Endothelial cell of umbilical vein (primary cell): ENCODE measurements around the gene SRRM4. TPM values are rescaled to one million over a fixed set of nuclear protein-coding genes. Genes with fewer than 3 reads are reported as not detected.

Source experiments
- BruUV-seq: library from RNA; stranded (reverse); fragments of 400-500 nt; replicated peaks from 2 replicates; lab custom pipeline; 2021; lab: Mats Ljungman, UMichigan
- CTCF ChIA-PET: fragments of 300-600, 350-600 bp; sonication (Branson Sonifier 250); formaldehyde crosslinking; loops from one replicate; lab custom pipeline; 2021; ENCODE audit warnings: antibody characterized with exemption, inconsistent platforms; lab: Charles Lee
- POLR2A ChIA-PET: fragments of 300-600, 350-600 bp; sonication (Branson Sonifier 250); formaldehyde crosslinking; loops from one replicate; lab custom pipeline; 2021; ENCODE audit warnings: antibody characterized with exemption, inconsistent platforms; lab: Charles Lee
- DNase-seq: peaks from one replicate; pipeline ENCODE4 v3.0.0-alpha.2; 2011; ENCODE audit warnings: low read depth, low spot score
- FAIRE-seq: peaks from 2 replicates; lab custom pipeline; 2011; peaks lifted over from hg19 to GRCh38; lab: Jason Lieb, UNC
- H2AFZ ChIP-seq: 2 replicates; pipeline ENCODE4 v1.6.0; 2012; ENCODE audit warnings: low read depth, low read length, control low read depth, inconsistent platforms
- H3K27ac ChIP-seq: 2 replicates; pipeline ENCODE4 v1.5.1; 2011; ENCODE audit warnings: low read depth, mild to moderate bottlenecking, control low read depth, low read length, moderate library complexity; ENCODE audit not compliant: insufficient read depth
- H3K27me3 ChIP-seq, 2 experiments: 2 replicates each; pipeline versions ENCODE4 v1.6.0 to v1.6.1; 2011; ENCODE audit warnings: low read length in 2 of 2, mixed read lengths in 1 of 2; ENCODE audit not compliant: control insufficient read depth in 2 of 2, insufficient read depth in 2 of 2
- H3K36me3 ChIP-seq, 2 experiments: 2 replicates in 1 of 2; 3 replicates in 1 of 2; pipeline ENCODE4 v1.5.1; 2011; ENCODE audit warnings: low read length in 2 of 2, mild to moderate bottlenecking in 1 of 2, moderate library complexity in 1 of 2; ENCODE audit not compliant: control insufficient read depth in 2 of 2, insufficient read depth in 2 of 2; ENCODE audit errors: extremely low read depth in 1 of 2
- H3K4me1 ChIP-seq: 3 replicates; pipeline ENCODE4 v1.5.1; 2011; ENCODE audit warnings: mild to moderate bottlenecking, low read length; ENCODE audit not compliant: control insufficient read depth, insufficient read depth; ENCODE audit errors: extremely low read depth
- H3K4me2 ChIP-seq: 2 replicates; pipeline ENCODE4 v1.6.1; 2011; ENCODE audit warnings: low read length, control low read depth, mixed read lengths; ENCODE audit not compliant: insufficient read depth
- H3K4me3 ChIP-seq, 3 experiments: fragments of 200-600 bp in 1 of 3; sonication (generic), shearing (Covaris generic) in 1 of 3; replicated peaks in 1 of 3; 2 replicates each; pipeline ENCODE4 v1.5.1; 2011 to 2016; ENCODE audit warnings: control low read depth in 3 of 3, low read length in 3 of 3, mild to moderate bottlenecking in 2 of 3, inconsistent platforms in 1 of 3, low read depth in 1 of 3, moderate library complexity in 1 of 3; ENCODE audit not compliant: insufficient read depth in 1 of 3
- H3K79me2 ChIP-seq: 2 replicates; pipeline ENCODE4 v1.6.0; 2012; ENCODE audit warnings: low read length, inconsistent platforms; ENCODE audit not compliant: control insufficient read depth, insufficient read depth
- H3K9ac ChIP-seq: replicated peaks from 2 replicates; pipeline ENCODE3; 2011; ENCODE audit warnings: low read length, control low read depth; ENCODE audit not compliant: insufficient read depth; ENCODE audit errors: extremely low read depth
- H3K9me1 ChIP-seq: replicated peaks from 3 replicates; pipeline ENCODE4 v1.6.0; 2011; ENCODE audit warnings: mild to moderate bottlenecking, low read length; ENCODE audit not compliant: control insufficient read depth, insufficient read depth; ENCODE audit errors: extremely low read depth
- H3K9me3 ChIP-seq: replicated peaks from 2 replicates; pipeline ENCODE4 v1.5.1; 2012; ENCODE audit warnings: low read length, inconsistent platforms; ENCODE audit not compliant: control insufficient read depth, insufficient read depth
- H4K20me1 ChIP-seq: replicated peaks from 2 replicates; pipeline ENCODE3; 2011; ENCODE audit warnings: mild to moderate bottlenecking, low read length; ENCODE audit not compliant: control insufficient read depth, insufficient read depth; ENCODE audit errors: extremely low read depth
- CTCF ChIP-seq, 2 donors: IDR thresholded peaks; 1 replicate in 1 of 2; 2 replicates in 1 of 2; pipeline ENCODE4 v1.5.1; 2011; ENCODE audit warnings: low read length in 2 of 2, mild to moderate bottlenecking in 2 of 2, moderate library complexity in 2 of 2, control low read depth in 1 of 2, inconsistent platforms in 1 of 2, low read depth in 1 of 2; ENCODE audit not compliant: insufficient read depth in 1 of 2; ENCODE audit errors: extremely low read depth in 1 of 2
- EZH2 ChIP-seq: IDR thresholded peaks from 2 replicates; pipeline ENCODE4 v1.6.1; 2012; ENCODE audit warnings: borderline replicate concordance, low read depth, mild to moderate bottlenecking, moderate library complexity, low read length, inconsistent platforms; ENCODE audit not compliant: severe bottlenecking
- FOS ChIP-seq: IDR thresholded peaks from 2 replicates; pipeline ENCODE4 v1.6.1; 2011; ENCODE audit warnings: mild to moderate bottlenecking, low read length, moderate library complexity, borderline replicate concordance; ENCODE audit not compliant: insufficient read depth
- GATA2 ChIP-seq: IDR thresholded peaks from 2 replicates; pipeline ENCODE4 v1.7.0; 2011; ENCODE audit warnings: low read depth, mild to moderate bottlenecking, moderate library complexity, mixed read lengths, low read length; ENCODE audit not compliant: insufficient read length, insufficient read depth
- JUN ChIP-seq: IDR thresholded peaks from 2 replicates; pipeline ENCODE4 v1.6.1; 2011; ENCODE audit warnings: borderline replicate concordance, low read depth; ENCODE audit not compliant: insufficient read length, insufficient read depth
- MAX ChIP-seq: IDR thresholded peaks from 2 replicates; pipeline ENCODE4 v1.6.1; 2011; ENCODE audit not compliant: insufficient read depth, insufficient read length
- MYC ChIP-seq: IDR thresholded peaks from one replicate; pipeline ENCODE4 v1.6.1; 2011; ENCODE audit warnings: mild to moderate bottlenecking, low read depth, low read length
- POLR2A ChIP-seq: IDR thresholded peaks from 2 replicates; pipeline ENCODE4 v1.6.1; 2012; ENCODE audit warnings: low read depth, mild to moderate bottlenecking, control low read depth, low read length
- POLR2AphosphoS5 ChIP-seq: IDR thresholded peaks from 2 replicates; pipeline ENCODE4 v1.6.1; 2012; ENCODE audit warnings: low read depth, mild to moderate bottlenecking, control low read depth, low read length, moderate library complexity; ENCODE audit not compliant: insufficient read depth
- dilution Hi-C: fragments of 300-500 bp; cut with MboI; formaldehyde crosslinking; loops from one replicate; pipeline ENCODE4 v1.15.0; 2019; ENCODE audit warnings: low sequenced_read_pairs; ENCODE audit not compliant: extremely low pct_ligation_motif_present
- intact Hi-C: fragments of 100-400 bp; cut with micrococcal nuclease; formaldehyde crosslinking; loops from one replicate; pipeline ENCODE4 v1.10.0; 2022
- polyA plus RNA-seq, 4 experiments: library from polyadenylated mRNA; depleted of rRNA in 3 of 4; stranded (reverse) in 3 of 4; unstranded in 1 of 4; fragments of >200 nt; gene quantifications; 2 replicates each; pipeline versions ENCODE4 v1.2.1 to v1.2.3, GENCODE V29; 2011 to 2012; ENCODE audit warnings: missing spikeins in 1 of 4
- total RNA-seq: library from RNA; stranded (reverse); gene quantifications from 2 replicates; pipeline ENCODE4 v1.2.3, GENCODE V29; 2021

The SRRM4 gene
- total and polyA plus RNA-seq, 2 donors (not counting 3 experiments of a cell fraction or from before 2014, with no cell fraction given): not detected

- Histone ChIP-seq H3K9ac (no peak overlapping the region), H4K20me1 (no peaks in the 10 kb centered on the region), H3K36me3 (no peaks in the 10 kb centered on the region), H3K4me2 (no peak overlapping the region), H3K27ac (no peak overlapping the region), H3K4me3 (no peak overlapping the region), H3K4me1 (no peaks in the 10 kb centered on the region), H3K27me3 (no peaks in the 10 kb centered on the region), H3K9me1 (no peaks in the 10 kb centered on the region), H3K79me2 (no peaks in the 10 kb centered on the region), H3K9me3 (peaks cover 3% of the 10 kb centered on the region), H2AFZ (no peak overlapping the region)
- CTCF ChIA-PET: no interaction called here
- no TSS peak for BruUV-seq
- no peak for DNase-seq
- POLR2A ChIA-PET: no interaction called here
- FAIRE-seq: no peak
- intact Hi-C loops (no loop called here), dilution Hi-C loops (no loop called here)
- TF ChIP-seq JUN (no peak), CTCF (IDR thresholded peaks at IDR 0.05; ENCODE audit: extremely low read depth in 1 of 2, insufficient read depth in 1 of 2, low read depth in 1 of 2, low read length in 2 of 2) (no peak), POLR2AphosphoS5 (no peak), FOS (no peak), POLR2A (no peak), GATA2 (no peak), EZH2 (no peak), MAX (no peak), MYC (no peak)
Measured at GRCh38 chr12:119075222-119075787, 94.0 kb downstream of the SRRM4 start.
